ENCODE data around the gene NFE2L2. TPM values are rescaled to one million over a fixed set of nuclear protein-coding genes. Genes with fewer than 3 reads are reported as not detected.
A peak's percentile ranks its signal among the peaks of the same experiment; 100 is the strongest.
"Not testable (repeated sequence)": the region's sequence is repeated elsewhere in the genome, so short reads cannot be mapped to it uniquely, and the experiment has no call there.

NFE2L2 gene
- total and polyA plus RNA-seq, 2 experiments from 2014 or later: 35.0 to 39.1 TPM

DNA sequence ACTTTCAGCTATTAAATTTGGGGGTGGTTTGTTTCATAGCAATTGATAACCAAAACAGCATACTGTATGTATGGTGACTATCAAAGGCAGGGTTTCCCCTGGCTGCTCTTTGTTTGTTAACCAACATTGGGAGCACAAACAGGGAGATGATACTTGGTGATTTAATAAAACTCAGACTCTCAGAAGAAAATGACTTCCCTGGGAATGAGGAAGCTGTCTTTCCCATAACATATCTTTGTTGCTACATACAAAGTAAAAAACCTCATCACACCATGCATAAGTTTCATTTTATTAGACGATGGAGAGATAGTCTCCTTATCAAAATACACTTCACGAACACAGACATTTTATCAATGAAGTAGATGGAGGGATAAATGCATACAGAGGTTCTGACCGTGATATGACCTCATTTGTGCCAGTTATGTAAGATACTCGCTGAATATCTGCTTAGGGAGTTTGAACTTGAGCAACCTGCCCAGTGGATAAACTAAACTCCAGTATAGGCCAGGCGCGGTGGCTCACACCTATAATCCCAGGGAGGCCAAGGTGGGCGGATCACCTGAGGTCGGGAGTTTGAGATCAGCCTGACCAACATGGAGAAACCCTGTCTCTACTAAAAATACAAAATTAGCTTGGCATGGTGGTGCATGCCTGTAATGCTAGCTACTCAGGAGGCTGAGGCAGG lies 3.8 kb upstream of the NFE2L2 start (continued):
- TF ChIP-seq, protein P1, sequence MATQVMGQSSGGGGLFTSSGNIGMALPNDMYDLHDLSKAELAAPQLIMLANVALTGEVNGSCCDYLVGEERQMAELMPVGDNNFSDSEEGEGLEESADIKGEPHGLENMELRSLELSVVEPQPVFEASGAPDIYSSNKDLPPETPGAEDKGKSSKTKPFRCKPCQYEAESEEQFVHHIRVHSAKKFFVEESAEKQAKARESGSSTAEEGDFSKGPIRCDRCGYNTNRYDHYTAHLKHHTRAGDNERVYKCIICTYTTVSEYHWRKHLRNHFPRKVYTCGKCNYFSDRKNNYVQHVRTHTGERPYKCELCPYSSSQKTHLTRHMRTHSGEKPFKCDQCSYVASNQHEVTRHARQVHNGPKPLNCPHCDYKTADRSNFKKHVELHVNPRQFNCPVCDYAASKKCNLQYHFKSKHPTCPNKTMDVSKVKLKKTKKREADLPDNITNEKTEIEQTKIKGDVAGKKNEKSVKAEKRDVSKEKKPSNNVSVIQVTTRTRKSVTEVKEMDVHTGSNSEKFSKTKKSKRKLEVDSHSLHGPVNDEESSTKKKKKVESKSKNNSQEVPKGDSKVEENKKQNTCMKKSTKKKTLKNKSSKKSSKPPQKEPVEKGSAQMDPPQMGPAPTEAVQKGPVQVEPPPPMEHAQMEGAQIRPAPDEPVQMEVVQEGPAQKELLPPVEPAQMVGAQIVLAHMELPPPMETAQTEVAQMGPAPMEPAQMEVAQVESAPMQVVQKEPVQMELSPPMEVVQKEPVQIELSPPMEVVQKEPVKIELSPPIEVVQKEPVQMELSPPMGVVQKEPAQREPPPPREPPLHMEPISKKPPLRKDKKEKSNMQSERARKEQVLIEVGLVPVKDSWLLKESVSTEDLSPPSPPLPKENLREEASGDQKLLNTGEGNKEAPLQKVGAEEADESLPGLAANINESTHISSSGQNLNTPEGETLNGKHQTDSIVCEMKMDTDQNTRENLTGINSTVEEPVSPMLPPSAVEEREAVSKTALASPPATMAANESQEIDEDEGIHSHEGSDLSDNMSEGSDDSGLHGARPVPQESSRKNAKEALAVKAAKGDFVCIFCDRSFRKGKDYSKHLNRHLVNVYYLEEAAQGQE (IDR thresholded peaks at IDR 0.05; ENCODE audit: unreplicated experiment): no peak
- TF ChIP-seq, protein P2, sequence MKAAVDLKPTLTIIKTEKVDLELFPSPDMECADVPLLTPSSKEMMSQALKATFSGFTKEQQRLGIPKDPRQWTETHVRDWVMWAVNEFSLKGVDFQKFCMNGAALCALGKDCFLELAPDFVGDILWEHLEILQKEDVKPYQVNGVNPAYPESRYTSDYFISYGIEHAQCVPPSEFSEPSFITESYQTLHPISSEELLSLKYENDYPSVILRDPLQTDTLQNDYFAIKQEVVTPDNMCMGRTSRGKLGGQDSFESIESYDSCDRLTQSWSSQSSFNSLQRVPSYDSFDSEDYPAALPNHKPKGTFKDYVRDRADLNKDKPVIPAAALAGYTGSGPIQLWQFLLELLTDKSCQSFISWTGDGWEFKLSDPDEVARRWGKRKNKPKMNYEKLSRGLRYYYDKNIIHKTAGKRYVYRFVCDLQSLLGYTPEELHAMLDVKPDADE (IDR thresholded peaks at IDR 0.05): no peak
- TF ChIP-seq, protein P3, sequence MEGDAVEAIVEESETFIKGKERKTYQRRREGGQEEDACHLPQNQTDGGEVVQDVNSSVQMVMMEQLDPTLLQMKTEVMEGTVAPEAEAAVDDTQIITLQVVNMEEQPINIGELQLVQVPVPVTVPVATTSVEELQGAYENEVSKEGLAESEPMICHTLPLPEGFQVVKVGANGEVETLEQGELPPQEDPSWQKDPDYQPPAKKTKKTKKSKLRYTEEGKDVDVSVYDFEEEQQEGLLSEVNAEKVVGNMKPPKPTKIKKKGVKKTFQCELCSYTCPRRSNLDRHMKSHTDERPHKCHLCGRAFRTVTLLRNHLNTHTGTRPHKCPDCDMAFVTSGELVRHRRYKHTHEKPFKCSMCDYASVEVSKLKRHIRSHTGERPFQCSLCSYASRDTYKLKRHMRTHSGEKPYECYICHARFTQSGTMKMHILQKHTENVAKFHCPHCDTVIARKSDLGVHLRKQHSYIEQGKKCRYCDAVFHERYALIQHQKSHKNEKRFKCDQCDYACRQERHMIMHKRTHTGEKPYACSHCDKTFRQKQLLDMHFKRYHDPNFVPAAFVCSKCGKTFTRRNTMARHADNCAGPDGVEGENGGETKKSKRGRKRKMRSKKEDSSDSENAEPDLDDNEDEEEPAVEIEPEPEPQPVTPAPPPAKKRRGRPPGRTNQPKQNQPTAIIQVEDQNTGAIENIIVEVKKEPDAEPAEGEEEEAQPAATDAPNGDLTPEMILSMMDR (conservative IDR thresholded peaks at IDR 0.05; ENCODE audit: low read depth in 2 of 2): no peak

DNA sequence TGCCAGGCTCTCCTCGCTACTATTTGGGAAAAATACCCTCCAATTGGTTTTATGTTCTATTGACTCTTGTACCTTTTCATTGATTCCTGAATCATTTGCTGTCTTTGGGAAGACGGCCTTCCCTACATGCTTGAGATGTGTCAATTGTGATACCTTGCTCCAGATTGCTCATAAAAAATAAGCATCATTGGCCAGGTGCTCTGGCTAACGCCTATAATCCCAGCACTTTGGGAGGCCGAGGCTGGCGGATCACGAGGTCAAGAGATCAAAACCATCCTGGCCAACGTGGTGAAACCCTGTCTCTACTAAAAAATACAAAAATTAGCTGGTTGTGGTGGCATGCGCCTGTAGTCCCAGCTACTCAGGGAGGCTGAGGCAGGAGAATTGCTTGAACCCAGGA lies 2.4 kb upstream of the NFE2L2 start:
- H3K4me3 ChIP-seq; H3K9me3 Mint-ChIP-seq; H3K27ac ChIP-seq (ENCODE audit: low read depth); H3K9me2 ChIP-seq (ENCODE audit: insufficient read depth); H3K27me3 ChIP-seq (ENCODE audit: insufficient read depth); H3K36me3 Mint-ChIP-seq (ENCODE audit: low read depth); H3K4me3 Mint-ChIP-seq; H3K36me3 ChIP-seq (ENCODE audit: insufficient read depth); H3F3A ChIP-seq (replicated peaks; ENCODE audit: low read depth); H2AFZ ChIP-seq; H3K27ac Mint-ChIP-seq; H3K27me3 Mint-ChIP-seq (ENCODE audit: insufficient read depth, low read depth, poor library complexity); DNase-seq (ENCODE audit: low spot score); ATAC-seq: not testable (repeated sequence)
- H3K4me2 ChIP-seq: peak overlapping the region; percentile 90; the same call in 1 of the 2 replicates
- H3K4me1 ChIP-seq (ENCODE audit: insufficient read depth): peaks cover 24% of the 10 kb centered on the region
- H3K4me1 Mint-ChIP-seq: peaks cover 36% of the 10 kb centered on the region
- peaks cover 12% of the 10 kb centered on the region for H4K20me1 ChIP-seq (replicated peaks; ENCODE audit: insufficient read depth)
- peaks cover 14% of the 10 kb centered on the region for H3K79me2 ChIP-seq (replicated peaks; ENCODE audit: insufficient read depth)

All from GM23338 (cell line).